ENCODE results near the gene ZDHHC3. TPM values are rescaled to one million over a fixed set of nuclear protein-coding genes. Genes with fewer than 3 reads are reported as not detected.

ZDHHC3 gene
- total and polyA plus RNA-seq, 2 experiments from 2014 or later, result 43.8 to 50.2 TPM

GRCh38 chr3:44892689-44893088 lies 83.3 kb downstream of the ZDHHC3 start:
- DNase-seq (ENCODE audit: low read depth in 1 of 2, low spot score in 1 of 2), result peak in 1 of 2 donors; percentile 43
- Histone ChIP-seq H3K27ac (no peak overlapping the region), H3K27me3 (no peaks in the 10 kb centered on the region), H3K4me3 (no peak overlapping the region), H3K36me3 (no peaks in the 10 kb centered on the region), H3K9me3 (ENCODE audit: low read depth) (no peaks in the 10 kb centered on the region), H3K4me1 (ENCODE audit: low read depth) (no peaks in the 10 kb centered on the region)
- TF ChIP-seq CTCF (IDR thresholded peaks at IDR 0.05; ENCODE audit: low read depth, low read length), result no peak

GRCh38 chr3:44890852-44891251 lies 85.1 kb downstream of the ZDHHC3 start:
- TF ChIP-seq CTCF (IDR thresholded peaks at IDR 0.05; ENCODE audit: low read depth, low read length), result no peak
- H3K27me3 ChIP-seq, result no peaks in the 10 kb centered on the region
- no peaks in the 10 kb centered on the region for H3K9me3 ChIP-seq (ENCODE audit: low read depth)
- no peaks in the 10 kb centered on the region for H3K4me1 ChIP-seq (ENCODE audit: low read depth)
- no peak overlapping the region for H3K4me3 ChIP-seq
- H3K27ac ChIP-seq, result no peak overlapping the region
- DNase-seq (ENCODE audit: low read depth in 1 of 2, low spot score in 1 of 2), result no peak
- H3K36me3 ChIP-seq, result no peaks in the 10 kb centered on the region

- Histone ChIP-seq H3K36me3 (no peaks in the 10 kb centered on the region), H3K27me3 (no peaks in the 10 kb centered on the region), H3K4me1 (ENCODE audit: low read depth) (no peaks in the 10 kb centered on the region), H3K9me3 (ENCODE audit: low read depth) (no peaks in the 10 kb centered on the region), H3K4me3 (no peak overlapping the region), H3K27ac (no peak overlapping the region)
- DNase-seq (ENCODE audit: low read depth in 1 of 2, low spot score in 1 of 2), result peak in 1 of 2 donors; percentile 47
- TF ChIP-seq CTCF (IDR thresholded peaks at IDR 0.05; ENCODE audit: low read depth, low read length), result no peak
Observed at GRCh38 chr3:44890258-44890657, 85.7 kb downstream of the ZDHHC3 start.

- Histone ChIP-seq H3K4me1 (ENCODE audit: low read depth) (no peaks in the 10 kb centered on the region), H3K9me3 (ENCODE audit: low read depth) (no peaks in the 10 kb centered on the region), H3K36me3 (no peaks in the 10 kb centered on the region), H3K27ac (no peak overlapping the region), H3K27me3 (no peaks in the 10 kb centered on the region), H3K4me3 (no peak overlapping the region)
- no peak for DNase-seq (ENCODE audit: low read depth in 1 of 2, low spot score in 1 of 2)
- TF ChIP-seq CTCF (IDR thresholded peaks at IDR 0.05; ENCODE audit: low read depth, low read length), result no peak
Observed at GRCh38 chr3:44887101-44887500, 88.9 kb downstream of the ZDHHC3 start.

- Histone ChIP-seq H3K4me3 (no peak overlapping the region), H3K27ac (no peak overlapping the region), H3K27me3 (no peaks in the 10 kb centered on the region), H3K4me1 (ENCODE audit: low read depth) (no peaks in the 10 kb centered on the region), H3K9me3 (ENCODE audit: low read depth) (no peaks in the 10 kb centered on the region), H3K36me3 (no peaks in the 10 kb centered on the region)
- TF ChIP-seq CTCF (IDR thresholded peaks at IDR 0.05; ENCODE audit: low read depth, low read length), result no peak
- DNase-seq (ENCODE audit: low read depth in 1 of 2, low spot score in 1 of 2), result no peak
Observed at GRCh38 chr3:44886561-44886960, 89.4 kb downstream of the ZDHHC3 start.

- no peak for TF ChIP-seq CTCF (IDR thresholded peaks at IDR 0.05; ENCODE audit: low read depth, low read length)
- Histone ChIP-seq H3K27me3 (no peaks in the 10 kb centered on the region), H3K36me3 (no peaks in the 10 kb centered on the region), H3K4me1 (ENCODE audit: low read depth) (no peaks in the 10 kb centered on the region), H3K9me3 (ENCODE audit: low read depth) (no peaks in the 10 kb centered on the region), H3K27ac (no peak overlapping the region), H3K4me3 (no peak overlapping the region)
- peak in 1 of 2 donors; percentile 93 for DNase-seq (ENCODE audit: low read depth in 1 of 2, low spot score in 1 of 2)
Observed at GRCh38 chr3:44885618-44886017, 90.4 kb downstream of the ZDHHC3 start.

Measured in cardiac muscle cell (in vitro differentiated cells and primary cell).